SU-DHL-6 (cell line): Measurements from ENCODE around the gene NR1I3.
A peak's percentile ranks its signal among the peaks of the same experiment; 100 is the strongest.

Experiments
- H2AFZ ChIP-seq: fragments of 200-600 bp; sonication (generic); 2 replicates; pipeline ENCODE4 v1.6.1; 2014; ENCODE audit warnings: low read depth, mild to moderate bottlenecking, moderate library complexity, mixed read lengths, antibody characterized with exemption, low read length; ENCODE audit not compliant: severe bottlenecking
- H3F3A ChIP-seq: fragments of 200-600 bp; shearing (Covaris generic); 2 replicates; pipeline ENCODE4 v1.6.0; 2016; ENCODE audit warnings: antibody characterized with exemption, mild to moderate bottlenecking; ENCODE audit not compliant: insufficient read depth
- H3K27ac ChIP-seq: fragments of 200-600 bp; sonication (generic); 2 replicates; pipeline ENCODE4 v1.5.1; 2016; ENCODE audit warnings: low read depth, mild to moderate bottlenecking, low read length, moderate library complexity, mixed read lengths
- H3K27me3 ChIP-seq: fragments of 200-600 bp; sonication (generic), shearing (Covaris generic); 2 replicates; pipeline ENCODE4 v1.6.0; 2014; ENCODE audit warnings: mild to moderate bottlenecking, low read length
- H3K36me3 ChIP-seq: fragments of 200-600 bp; sonication (generic); 2 replicates; pipeline ENCODE4 v1.6.1; 2014; ENCODE audit warnings: mild to moderate bottlenecking, low read length, mixed read lengths
- H3K4me2 ChIP-seq: fragments of 300-600, 200-600 bp; shearing (Covaris generic), sonication (generic); 2 replicates; pipeline ENCODE4 v1.6.0; 2014; ENCODE audit warnings: low read length, low read depth, mild to moderate bottlenecking; ENCODE audit not compliant: poor library complexity, severe bottlenecking
- H3K4me3 ChIP-seq: fragments of 200-600 bp; sonication (generic); 2 replicates; pipeline ENCODE4 v1.5.1; 2014; ENCODE audit warnings: antibody characterized with exemption, low read length, mild to moderate bottlenecking, mixed read lengths; ENCODE audit not compliant: insufficient read depth, poor library complexity, severe bottlenecking
- H3K79me2 ChIP-seq: fragments of 200-600 bp; sonication (generic); 2 replicates; pipeline ENCODE4 v1.6.1; 2014; ENCODE audit warnings: mild to moderate bottlenecking, low read length, moderate library complexity; ENCODE audit not compliant: insufficient read depth
- H3K9ac ChIP-seq: fragments of 200-600 bp; sonication (generic); 2 replicates; pipeline ENCODE4 v1.7.0; 2014; ENCODE audit warnings: mild to moderate bottlenecking, low read length
- H3K9me2 ChIP-seq: fragments of 200-600 bp; sonication (generic); replicated peaks from 2 replicates; pipeline ENCODE4 v1.6.1; 2014; ENCODE audit warnings: low read length; ENCODE audit not compliant: insufficient read depth
- H3K9me3 ChIP-seq: fragments of 200-600 bp; sonication (generic); 2 replicates; pipeline ENCODE4 v1.6.1; 2014; ENCODE audit warnings: low read length, mixed read lengths; ENCODE audit not compliant: insufficient read depth
- H4K20me1 ChIP-seq: fragments of 200-600 bp; sonication (generic); 2 replicates; pipeline ENCODE4 v1.6.1; 2014; ENCODE audit warnings: low read depth, mild to moderate bottlenecking, antibody characterized with exemption, low read length, moderate library complexity, mixed read lengths
- EZH2phosphoT487 ChIP-seq: fragments of 200-600 bp; sonication (generic), shearing (Covaris generic); conservative IDR thresholded peaks from 2 replicates; pipeline ENCODE4 v1.6.1; 2018; ENCODE audit warnings: mild to moderate bottlenecking, antibody characterized with exemption, low read length, moderate library complexity, mixed read lengths
- TF ChIP-seq, protein P1 (sequence below): fragments of 200-600 bp; sonication (generic); IDR thresholded peaks from one replicate; pipeline ENCODE4 v1.5.1; 2017; ENCODE audit warnings: antibody characterized with exemption, mild to moderate bottlenecking, low read length, moderate library complexity; ENCODE audit not compliant: insufficient read depth, poor library complexity, severe bottlenecking

The NR1I3 gene

DNA sequence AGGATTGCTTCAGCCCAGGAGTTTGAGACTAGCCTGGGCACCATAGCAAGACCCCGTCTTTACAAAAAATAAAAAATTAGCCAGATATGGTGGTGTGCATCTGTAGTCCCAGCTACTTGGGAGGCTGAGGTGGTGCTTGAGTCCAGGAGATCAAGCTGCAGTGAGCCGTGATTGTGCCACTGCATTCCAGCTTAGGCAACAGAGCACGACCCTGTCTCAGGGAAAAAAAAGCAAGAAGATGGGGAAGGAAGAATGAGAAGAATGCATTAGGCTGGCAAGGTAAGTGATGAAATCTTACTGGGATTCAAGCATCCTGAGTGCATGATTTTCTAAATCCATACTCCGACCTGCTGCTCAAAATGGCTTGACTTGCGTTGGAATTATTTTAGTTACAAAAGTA lies 27.3 kb upstream of the NR1I3 start:
- Histone ChIP-seq H3K4me2 (no peak overlapping the region), H3K9me3 (no peaks in the 10 kb centered on the region), H3K9ac (no peak overlapping the region), H3F3A (no peaks in the 10 kb centered on the region), H3K9me2 (no peaks in the 10 kb centered on the region), H3K4me3 (no peak overlapping the region), H4K20me1 (no peaks in the 10 kb centered on the region), H3K79me2 (no peaks in the 10 kb centered on the region), H2AFZ (no peak overlapping the region), H3K27me3 (no peaks in the 10 kb centered on the region), H3K36me3 (no peaks in the 10 kb centered on the region), H3K27ac (no peak overlapping the region)
- no peak for TF ChIP-seq EZH2phosphoT487
- TF ChIP-seq, protein P1, sequence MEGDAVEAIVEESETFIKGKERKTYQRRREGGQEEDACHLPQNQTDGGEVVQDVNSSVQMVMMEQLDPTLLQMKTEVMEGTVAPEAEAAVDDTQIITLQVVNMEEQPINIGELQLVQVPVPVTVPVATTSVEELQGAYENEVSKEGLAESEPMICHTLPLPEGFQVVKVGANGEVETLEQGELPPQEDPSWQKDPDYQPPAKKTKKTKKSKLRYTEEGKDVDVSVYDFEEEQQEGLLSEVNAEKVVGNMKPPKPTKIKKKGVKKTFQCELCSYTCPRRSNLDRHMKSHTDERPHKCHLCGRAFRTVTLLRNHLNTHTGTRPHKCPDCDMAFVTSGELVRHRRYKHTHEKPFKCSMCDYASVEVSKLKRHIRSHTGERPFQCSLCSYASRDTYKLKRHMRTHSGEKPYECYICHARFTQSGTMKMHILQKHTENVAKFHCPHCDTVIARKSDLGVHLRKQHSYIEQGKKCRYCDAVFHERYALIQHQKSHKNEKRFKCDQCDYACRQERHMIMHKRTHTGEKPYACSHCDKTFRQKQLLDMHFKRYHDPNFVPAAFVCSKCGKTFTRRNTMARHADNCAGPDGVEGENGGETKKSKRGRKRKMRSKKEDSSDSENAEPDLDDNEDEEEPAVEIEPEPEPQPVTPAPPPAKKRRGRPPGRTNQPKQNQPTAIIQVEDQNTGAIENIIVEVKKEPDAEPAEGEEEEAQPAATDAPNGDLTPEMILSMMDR = no peak

DNA sequence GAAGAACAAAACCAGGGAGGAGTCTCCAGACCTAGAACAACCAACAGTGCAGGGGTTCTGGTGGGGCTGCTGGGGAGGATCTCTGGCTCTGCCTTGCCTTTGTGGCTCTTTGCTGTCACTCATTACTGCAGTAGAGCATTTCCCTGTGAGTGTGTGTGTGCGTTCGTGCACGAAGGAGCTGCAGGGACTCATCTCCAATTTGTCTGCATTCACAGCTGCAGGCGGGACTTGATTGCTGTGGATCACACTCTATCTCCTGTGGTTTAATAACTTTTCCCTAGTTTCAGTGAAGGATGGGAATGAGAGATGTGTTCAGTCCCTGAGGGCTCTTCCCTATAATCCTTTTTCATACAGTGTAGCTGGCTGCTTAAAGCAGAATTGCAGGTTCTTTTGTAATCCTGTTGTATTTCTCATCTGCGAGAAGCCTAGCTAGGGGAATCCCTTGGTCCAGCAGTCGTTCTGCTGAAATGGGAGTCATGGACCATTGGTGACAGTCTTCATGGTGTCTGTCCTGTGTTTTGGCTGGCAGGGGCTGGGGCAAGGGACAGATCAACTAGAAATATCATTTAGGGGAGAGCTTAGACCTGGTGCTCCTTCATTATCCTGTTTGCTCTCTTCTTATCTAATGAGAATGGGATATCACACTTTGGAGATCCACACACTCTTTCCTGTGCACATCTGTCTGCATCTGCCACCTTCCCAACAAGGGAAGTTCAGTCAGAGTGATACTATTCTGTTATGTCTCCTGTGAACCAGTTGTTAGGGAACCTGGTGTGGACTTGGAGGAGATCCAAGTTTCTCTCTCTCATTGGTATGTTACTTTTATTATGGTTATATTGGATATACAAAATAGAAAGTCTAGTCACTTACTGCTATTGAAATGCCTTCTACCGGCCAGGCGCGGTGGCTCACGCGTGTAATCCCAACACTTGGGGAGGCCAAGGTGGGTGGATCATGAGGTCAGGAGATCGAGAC lies 23.5 kb upstream of the NR1I3 start:
- no peak overlapping the region for H2AFZ ChIP-seq
- H3F3A ChIP-seq = no peaks in the 10 kb centered on the region
- H4K20me1 ChIP-seq = no peaks in the 10 kb centered on the region
- H3K27ac ChIP-seq = no peak overlapping the region
- no peak overlapping the region for H3K4me3 ChIP-seq
- no peak for TF ChIP-seq EZH2phosphoT487
- TF ChIP-seq, protein P1 = no peak
- H3K9me2 ChIP-seq = no peaks in the 10 kb centered on the region
- H3K27me3 ChIP-seq = no peaks in the 10 kb centered on the region
- H3K79me2 ChIP-seq = no peaks in the 10 kb centered on the region
- H3K4me2 ChIP-seq = peak overlapping the region; percentile 19
- no peaks in the 10 kb centered on the region for H3K36me3 ChIP-seq
- H3K9ac ChIP-seq = no peak overlapping the region
- peaks cover 3% of the 10 kb centered on the region; the same call in 1 of the 2 replicates for H3K9me3 ChIP-seq

DNA sequence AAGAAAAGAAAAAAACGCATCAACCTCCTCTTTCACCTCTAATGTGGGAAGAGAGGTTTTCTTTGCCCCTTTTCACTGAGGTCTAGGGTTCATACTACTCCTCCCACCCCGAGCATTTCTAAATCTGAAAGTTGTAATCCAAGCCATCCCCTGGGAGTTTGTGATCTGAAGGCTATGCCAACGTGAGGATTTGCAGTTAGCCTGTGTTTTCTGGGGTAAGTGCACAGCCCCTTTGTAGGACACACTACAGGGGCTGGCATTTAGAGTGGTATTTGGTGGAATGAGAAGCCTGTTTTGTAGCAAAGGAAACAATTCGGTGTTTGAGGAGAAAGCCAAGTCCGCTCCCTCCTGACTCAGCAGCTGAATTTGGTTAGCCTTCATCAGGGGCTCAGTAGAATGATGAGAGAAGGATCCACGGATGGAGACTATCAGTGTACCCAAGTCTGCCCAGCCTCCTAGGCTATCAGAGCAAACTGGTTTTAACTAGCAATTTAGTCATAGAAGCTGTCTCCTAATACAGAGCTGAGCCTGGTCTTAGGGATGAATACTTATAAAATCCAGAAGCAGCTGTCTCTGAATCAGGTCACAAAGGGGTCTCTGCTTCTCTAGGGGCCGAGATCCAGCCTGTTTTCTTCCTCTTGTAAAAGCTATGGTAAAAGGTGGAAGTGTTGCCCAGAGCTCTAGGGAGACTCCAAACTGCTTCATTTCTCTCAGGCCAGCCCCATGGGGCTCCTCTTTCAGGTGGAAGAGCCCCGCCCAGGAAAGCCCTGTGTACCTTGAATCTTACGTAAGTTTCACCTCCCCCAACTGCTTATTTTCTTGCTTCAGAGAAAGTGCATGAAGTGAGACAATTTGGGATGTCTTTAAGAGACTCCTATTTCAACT lies 22.6 kb upstream of the NR1I3 start:
- H3K79me2 ChIP-seq = no peaks in the 10 kb centered on the region
- no peaks in the 10 kb centered on the region for H3K27me3 ChIP-seq
- H3K9ac ChIP-seq = no peak overlapping the region
- no peak overlapping the region for H2AFZ ChIP-seq
- no peak overlapping the region for H3K27ac ChIP-seq
- TF ChIP-seq EZH2phosphoT487 = no peak
- TF ChIP-seq, protein P1 = no peak
- no peaks in the 10 kb centered on the region for H3F3A ChIP-seq
- H3K9me2 ChIP-seq = no peaks in the 10 kb centered on the region
- no peak overlapping the region for H3K4me3 ChIP-seq
- H4K20me1 ChIP-seq = no peaks in the 10 kb centered on the region
- H3K36me3 ChIP-seq = no peaks in the 10 kb centered on the region
- H3K4me2 ChIP-seq = peak overlapping the region; percentile 19
- peaks cover 3% of the 10 kb centered on the region; the same call in 1 of the 2 replicates for H3K9me3 ChIP-seq
